RWPE2 (cell line): ENCODE results near the gene EXOSC7.

Experiments
- ATAC-seq: fragments of 200-7000 bp; cut with Tn5 transposase; 3 replicates; pipeline ENCODE4 v1.9.1; 2021; ENCODE audit warnings: low read depth
- DNase-seq: peaks from one replicate; pipeline ENCODE4 v3.0.0-alpha.2; 2020; ENCODE audit warnings: low spot score
- H3K27ac ChIP-seq: fragments of 450-650 bp; 2 replicates; pipeline ENCODE4 v1.5.1; 2017; ENCODE audit warnings: mild to moderate bottlenecking; ENCODE audit not compliant: poor library complexity, severe bottlenecking
- H3K27me3 ChIP-seq: fragments of 250-450 bp; sonication (Bioruptor Pico); 2 replicates; pipeline ENCODE4 v1.5.1; 2021; ENCODE audit warnings: mild to moderate bottlenecking, moderate library complexity; ENCODE audit not compliant: insufficient read depth, poor library complexity, severe bottlenecking
- H3K36me3 ChIP-seq: fragments of 250-450 bp; sonication (Bioruptor Pico); 2 replicates; pipeline ENCODE4 v1.5.1; 2020; ENCODE audit warnings: low read depth, mild to moderate bottlenecking, moderate library complexity
- H3K4me1 ChIP-seq: fragments of 250-450 bp; sonication (Bioruptor Pico); 2 replicates; pipeline ENCODE4 v1.5.1; 2021; ENCODE audit warnings: mild to moderate bottlenecking, moderate library complexity; ENCODE audit not compliant: insufficient read depth, poor library complexity, severe bottlenecking
- H3K4me3 ChIP-seq: fragments of 250-450 bp; sonication (Bioruptor Pico); 2 replicates; pipeline ENCODE4 v1.5.1; 2021; ENCODE audit warnings: mild to moderate bottlenecking, moderate library complexity; ENCODE audit not compliant: severe bottlenecking
- H3K9me3 ChIP-seq: fragments of 250-450 bp; sonication (Bioruptor Pico); 2 replicates; pipeline ENCODE4 v1.5.1; 2021; ENCODE audit warnings: mild to moderate bottlenecking, moderate library complexity; ENCODE audit not compliant: severe bottlenecking
- CTCF ChIP-seq: fragments of 450-650 bp; IDR thresholded peaks from one replicate; pipeline ENCODE4 v1.5.1; 2017; ENCODE audit warnings: mild to moderate bottlenecking, moderate library complexity; ENCODE audit not compliant: poor library complexity, severe bottlenecking

Gene EXOSC7

GRCh38 chr3:44931791-44932190 is 44.3 kb upstream of the EXOSC7 start:
- no peak for TF ChIP-seq CTCF
- no peak overlapping the region for H3K4me3 ChIP-seq
- H3K36me3 ChIP-seq: peaks cover 80% of the 10 kb centered on the region
- no peaks in the 10 kb centered on the region for H3K4me1 ChIP-seq
- no peaks in the 10 kb centered on the region for H3K27me3 ChIP-seq
- no peaks in the 10 kb centered on the region for H3K9me3 ChIP-seq
- no peak for DNase-seq
- no peak for ATAC-seq
- H3K27ac ChIP-seq: no peak overlapping the region

DNA sequence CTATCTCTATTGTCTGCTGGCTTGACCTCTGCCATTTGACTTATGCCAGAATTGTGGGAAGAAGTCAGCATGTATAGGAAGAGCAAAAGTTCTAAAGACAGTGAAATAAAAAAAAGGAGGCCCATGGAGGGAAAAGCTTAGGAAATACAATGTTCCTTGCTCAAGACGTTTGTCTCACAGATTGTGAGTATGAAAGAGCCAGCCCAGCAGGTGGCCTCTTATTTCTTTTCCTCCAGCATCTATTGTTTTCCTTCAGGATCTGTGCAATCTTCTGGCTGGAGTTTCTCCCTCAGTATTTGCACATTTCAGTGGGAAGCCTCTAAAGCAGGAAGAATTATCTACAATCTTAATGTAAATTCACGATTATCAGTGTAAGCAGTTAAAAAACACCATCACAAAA is 43.8 kb upstream of the EXOSC7 start:
- no peak for TF ChIP-seq CTCF
- Histone ChIP-seq H3K27me3 (no peaks in the 10 kb centered on the region), H3K27ac (no peak overlapping the region), H3K36me3 (peaks cover 77% of the 10 kb centered on the region), H3K9me3 (no peaks in the 10 kb centered on the region), H3K4me3 (no peak overlapping the region), H3K4me1 (no peaks in the 10 kb centered on the region)
- DNase-seq: no peak
- no peak for ATAC-seq

GRCh38 chr3:44932986-44933944 is 42.8 kb upstream of the EXOSC7 start:
- no peak for TF ChIP-seq CTCF
- ATAC-seq: no peak
- DNase-seq: no peak
- H3K36me3 ChIP-seq: peaks cover 77% of the 10 kb centered on the region
- H3K4me3 ChIP-seq: no peak overlapping the region
- H3K9me3 ChIP-seq: no peaks in the 10 kb centered on the region
- no peaks in the 10 kb centered on the region for H3K4me1 ChIP-seq
- H3K27ac ChIP-seq: no peak overlapping the region
- H3K27me3 ChIP-seq: no peaks in the 10 kb centered on the region

GRCh38 chr3:44939581-44940036 is 36.4 kb upstream of the EXOSC7 start:
- no peaks in the 10 kb centered on the region for H3K27me3 ChIP-seq
- TF ChIP-seq CTCF: no peak
- H3K4me3 ChIP-seq: no peak overlapping the region
- peaks cover 4% of the 10 kb centered on the region for H3K4me1 ChIP-seq
- H3K36me3 ChIP-seq: peaks cover 82% of the 10 kb centered on the region
- no peaks in the 10 kb centered on the region for H3K9me3 ChIP-seq
- no peak for DNase-seq
- ATAC-seq: no peak
- H3K27ac ChIP-seq: no peak overlapping the region
